K562 (cell line): ENCODE measurements around the gene SLC35D2. TPM values are rescaled to one million over a fixed set of nuclear protein-coding genes. Genes with fewer than 3 reads are reported as not detected.

Source experiments
- ATAC-seq: fragments of 200-7000 bp; cut with Tn5 transposase; 3 replicates; pipeline ENCODE4 v1.9.1; 2020; ENCODE audit warnings: moderate library complexity
- BruUV-seq: library from RNA; stranded (reverse); fragments of 400-500 nt; replicated peaks from 2 replicates; lab custom pipeline; 2021; lab: Mats Ljungman, UMichigan
- CTCF ChIA-PET: fragments of 300-600 bp; formaldehyde crosslinking; extraction: SDS; loops from one replicate; lab custom pipeline; 2021; ENCODE audit warnings: low intra/inter-chr PET ratio; lab: Yijun Ruan, JAX
- POLR2A ChIA-PET: fragments of 300-600, 350-650 bp; sonication (Branson Sonifier 250); formaldehyde crosslinking; extraction: SDS; loops from one replicate; lab custom pipeline; 2021; ENCODE audit warnings: antibody characterized with exemption, inconsistent platforms; lab: Yijun Ruan, JAX
- DNase-seq, 4 experiments: peaks; one replicate each; pipeline versions ENCODE4 v3.0.0 to v3.0.0-alpha.2; 2011 to 2018; ENCODE audit warnings: low spot score in 3 of 4, mixed read lengths in 3 of 4; ENCODE audit errors: extremely low read depth in 1 of 4
- FAIRE-seq: peaks from 2 replicates; lab custom pipeline; 2011; peaks lifted over from hg19 to GRCh38; lab: Jason Lieb, UNC
- H2AFZ ChIP-seq: 2 replicates; pipeline ENCODE4 v1.6.0; 2011; ENCODE audit warnings: low read depth, low read length, control low read depth, inconsistent platforms
- H3K27ac ChIP-seq: fragments of 200-600 bp; 3 replicates; pipeline ENCODE4 v1.8.0; 2011; ENCODE audit warnings: low read depth, mild to moderate bottlenecking, control low read depth, inconsistent platforms, low read length, moderate library complexity, mixed read lengths; ENCODE audit errors: extremely low read depth
- H3K27me3 ChIP-seq, 2 experiments: fragments of 300-600 bp in 1 of 2; 2 replicates in 1 of 2; 3 replicates in 1 of 2; pipeline versions ENCODE4 v1.6.0 to v1.8.0; 2011; ENCODE audit warnings: inconsistent platforms in 2 of 2, low read length in 2 of 2, mild to moderate bottlenecking in 1 of 2, mixed read lengths in 1 of 2, moderate library complexity in 1 of 2; ENCODE audit not compliant: control insufficient read depth in 2 of 2, insufficient read depth in 2 of 2
- H3K36me3 ChIP-seq: fragments of 300-600 bp; 3 replicates; pipeline ENCODE4 v1.8.0; 2011; ENCODE audit warnings: mild to moderate bottlenecking, low read length, inconsistent platforms; ENCODE audit not compliant: control insufficient read depth, insufficient read depth
- H3K4me1 ChIP-seq, 2 experiments: fragments of 200-600 bp in 1 of 2; replicated peaks in 1 of 2; 2 replicates in 1 of 2; 3 replicates in 1 of 2; pipeline versions ENCODE4 v1.5.1 to v1.8.0; 2011; ENCODE audit warnings: inconsistent platforms in 2 of 2, low read length in 2 of 2, mild to moderate bottlenecking in 1 of 2, mixed read lengths in 1 of 2, moderate library complexity in 1 of 2; ENCODE audit not compliant: control insufficient read depth in 2 of 2, insufficient read depth in 2 of 2
- H3K4me2 ChIP-seq: 2 replicates; pipeline ENCODE4 v1.6.1; 2011; ENCODE audit warnings: low read length, control low read depth, inconsistent platforms, mixed read lengths; ENCODE audit not compliant: insufficient read depth
- H3K4me3 ChIP-seq: fragments of 200-600 bp; sonication (generic), shearing (Covaris generic); 2 replicates; pipeline ENCODE4 v1.5.1; 2016; ENCODE audit warnings: control low read depth, inconsistent platforms
- H3K79me2 ChIP-seq: fragments of 200-600 bp; 3 replicates; pipeline ENCODE4 v1.8.0; 2011; ENCODE audit warnings: low read length, inconsistent platforms; ENCODE audit not compliant: control insufficient read depth, insufficient read depth
- H3K9ac ChIP-seq, 2 experiments: 2 replicates each; pipeline versions ENCODE4 v1.6.0 to v1.6.1; 2011; ENCODE audit warnings: low read depth in 2 of 2, low read length in 2 of 2, control low read depth in 1 of 2, inconsistent platforms in 1 of 2, mild to moderate bottlenecking in 1 of 2, mixed read lengths in 1 of 2; ENCODE audit not compliant: insufficient read depth in 1 of 2
- H3K9me1 ChIP-seq: one replicate; pipeline ENCODE4 v1.6.0; 2011; ENCODE audit warnings: inconsistent platforms, mild to moderate bottlenecking, low read length, moderate library complexity; ENCODE audit not compliant: control insufficient read depth, insufficient read depth
- H3K9me3 ChIP-seq: replicated peaks from 2 replicates; pipeline ENCODE4 v1.5.1; 2011; ENCODE audit warnings: low read depth, low read length, inconsistent platforms; ENCODE audit not compliant: control insufficient read depth, insufficient read depth
- H4K20me1 ChIP-seq: replicated peaks from 2 replicates; pipeline ENCODE4 v1.6.1; 2011; ENCODE audit warnings: low read length, inconsistent platforms, mixed read lengths; ENCODE audit not compliant: control insufficient read depth, insufficient read depth
- ARID1B ChIP-seq: fragments of 450-650 bp; IDR thresholded peaks from 2 replicates; pipeline ENCODE4 v1.6.1; 2016; ENCODE audit warnings: antibody characterized with exemption, mild to moderate bottlenecking, inconsistent platforms
- ATF3 ChIP-seq, 2 experiments: fragments of 450-650 bp in 1 of 2; sonication (generic) in 1 of 2; formaldehyde crosslinking in 1 of 2; IDR thresholded peaks in 1 of 2; conservative IDR thresholded peaks in 1 of 2; 2 replicates each; pipeline versions ENCODE4 v1.6.1 to v1.8.1; 2016 to 2023; ENCODE audit warnings: mild to moderate bottlenecking in 2 of 2, moderate library complexity in 2 of 2, inconsistent platforms in 1 of 2, missing genetic modification reagents in 1 of 2
- CLOCK ChIP-seq: fragments of 250-450 bp; sonication (Bioruptor Pico); IDR thresholded peaks from 2 replicates; pipeline ENCODE4 v1.4.0; 2020; ENCODE audit warnings: mild to moderate bottlenecking, moderate library complexity, borderline replicate concordance
- CREBBP ChIP-seq: IDR thresholded peaks from one replicate; pipeline ENCODE4 v1.6.1; 2012; ENCODE audit warnings: low read depth, mild to moderate bottlenecking, control low read depth, inconsistent platforms, low read length
- DACH1 ChIP-seq: fragments of 450-650 bp; IDR thresholded peaks from 2 replicates; pipeline ENCODE4 v1.6.1; 2018; ENCODE audit not compliant: partially characterized antibody
- DPF2 ChIP-seq: fragments of 450-650 bp; IDR thresholded peaks from 2 replicates; pipeline ENCODE4 v1.6.1; 2016
- GATA2 ChIP-seq: sonication (generic); formaldehyde crosslinking; IDR thresholded peaks from 2 replicates; pipeline ENCODE4 v1.4.0; 2020; ENCODE audit warnings: mild to moderate bottlenecking, missing genetic modification reagents
- HMBOX1 ChIP-seq: sonication (generic); IDR thresholded peaks from 2 replicates; pipeline ENCODE4 v1.6.1; 2016
- KDM4B ChIP-seq, 2 experiments: fragments of 450-650 bp in 1 of 2; sonication (generic) in 1 of 2; IDR thresholded peaks; 2 replicates each; pipeline ENCODE4 v1.6.1; 2016 to 2017; ENCODE audit warnings: borderline replicate concordance in 2 of 2, antibody characterized with exemption in 1 of 2, low read depth in 1 of 2, mild to moderate bottlenecking in 1 of 2
- NR2F6 ChIP-seq: fragments of 450-650 bp; formaldehyde crosslinking; IDR thresholded peaks from 2 replicates; pipeline ENCODE4 v1.4.0; 2020; ENCODE audit warnings: mild to moderate bottlenecking
- RBBP5 ChIP-seq: fragments of 200-600 bp; sonication (generic); IDR thresholded peaks from 2 replicates; pipeline ENCODE4 v1.6.1; 2012; ENCODE audit warnings: borderline replicate concordance, mild to moderate bottlenecking, low read length, control low read depth, inconsistent platforms; ENCODE audit not compliant: insufficient read depth, poor library complexity, severe bottlenecking
- WGBS: fragments of 100-300 bp; shearing (Covaris generic); methylation state at CpG from one replicate; pipeline ENCODE4 v1.1.6; 2016; ENCODE audit warnings: low coverage, mixed read lengths; ENCODE audit not compliant: insufficient coverage; ENCODE audit errors: missing lambda C conversion rate; 5-methylcytosine and 5-hydroxymethylcytosine counted together
- in situ Hi-C: fragments of 300-500 bp; cut with MboI; formaldehyde crosslinking; loops from 4 replicates; pipeline ENCODE4 v1.15.0; 2018; ENCODE audit warnings: inconsistent platforms, mixed read lengths
- intact Hi-C: fragments of 100-400 bp; cut with micrococcal nuclease; formaldehyde crosslinking; loops from 2 replicates; pipeline ENCODE4 v1.14.2; 2022
- polyA plus RNA-seq, 8 experiments: library from polyadenylated mRNA; depleted of rRNA in 4 of 8; stranded (reverse) in 5 of 8; unstranded in 3 of 8; fragments of >200 nt; fragmentation: Nextera tagmentation in 2 of 8; fragmentation: Illumina TruSeq in 1 of 8; extraction: Ambion mirVana in 2 of 8; extraction: Trizol in 1 of 8; gene quantifications; 2 replicates each; pipeline versions ENCODE4 v1.2.1 to v1.2.3, GENCODE V29; 2011 to 2014; ENCODE audit warnings: inconsistent platforms in 1 of 8, missing spikeins in 1 of 8
- total RNA-seq, 7 experiments: library from RNA; depleted of rRNA in 6 of 7; stranded (reverse); fragments of >200 nt in 6 of 7; fragmentation: Illumina TruSeq in 2 of 7; extraction: Trizol in 2 of 7; gene quantifications; 2 replicates each; pipeline versions ENCODE4 v1.2.1 to v1.2.3, GENCODE V29; 2011 to 2021; ENCODE audit warnings: low replicate concordance in 1 of 7

The SLC35D2 gene
- total and polyA plus RNA-seq, 9 of the 15 experiments (the other 6 are each of a cell fraction or from before 2014, with no cell fraction given): 2.9 to 14.9 (median 11.7) TPM

- TF ChIP-seq CLOCK (CRISPR knock-in tag) (no peak), HMBOX1 (peak; percentile 49; the same call in 1 of the 2 replicates), DPF2 (peak; percentile 24; the same call in 1 of the 2 replicates), DACH1 (no peak), ATF3 (IDR thresholded peaks at IDR 0.05) (peak; percentile 17; the same call in 1 of the 2 replicates), ATF3 (CRISPR knock-in tag; conservative IDR thresholded peaks at IDR 0.05) (no peak), NR2F6 (CRISPR knock-in tag) (no peak), RBBP5 (peak; percentile 32), KDM4B (IDR thresholded peaks at IDR 0.05; ENCODE audit: borderline replicate concordance in 2 of 2, low read depth in 1 of 2) (no peak), GATA2 (CRISPR knock-in tag) (peak; percentile 39; the same call in 1 of the 2 replicates), CREBBP (no peak), ARID1B (peak; percentile 40; the same call in 1 of the 2 replicates)
- TF ChIP-seq, all 486 proteins: peak for 6
These were observed 6.3 kb downstream of the SLC35D2 start for GRCh38 chr9:96376891-96377874.

More at GRCh38 chr9:96376891-96377874, 6.3 kb downstream of the SLC35D2 start:
- H3K9ac ChIP-seq: peak overlapping the region in 1 of 2 experiments; percentile 79; a peak in 1 of 4 replicates
- ATAC-seq (peak; percentile 59), FAIRE-seq (peak; percentile 19), DNase-seq (peak in 1 of 4 experiments; percentile 23)
- no peaks in the 10 kb centered on the region for H3K27me3 ChIP-seq
- H3K27ac ChIP-seq: no peak overlapping the region
- H3K4me2 ChIP-seq: peak overlapping the region; percentile 13; the same call in 1 of the 2 replicates
- in situ Hi-C loops (no loop called here), intact Hi-C loops (no loop called here)
- no peaks in the 10 kb centered on the region; the same call in 2 of the 3 replicates for H3K36me3 ChIP-seq
- peaks cover 10 to 13% of the 10 kb centered on the region in 2 experiments; a peak in 3 of 5 replicates for H3K4me1 ChIP-seq
- no peaks in the 10 kb centered on the region; the same call in 1 of the 2 replicates for H4K20me1 ChIP-seq
- no peaks in the 10 kb centered on the region for H3K9me3 ChIP-seq
- WGBS: 47% methylated on average over 13 of the region's 13 CpGs
- no TSS peak for BruUV-seq
- H3K4me3 ChIP-seq: no peak overlapping the region
- POLR2A ChIA-PET: interaction anchor here (1.5 kb wide), 1 partner anchor 20 kb away, joined by 3 read pairs; no protein-coding TSS in a partner anchor
- no peaks in the 10 kb centered on the region for H3K79me2 ChIP-seq
- CTCF ChIA-PET: no interaction called here
- H2AFZ ChIP-seq: no peak overlapping the region; the same call in 1 of the 2 replicates
- H3K9me1 ChIP-seq: no peaks in the 10 kb centered on the region
